ENCODE data around the gene PCSK9.

Gene PCSK9

DNA sequence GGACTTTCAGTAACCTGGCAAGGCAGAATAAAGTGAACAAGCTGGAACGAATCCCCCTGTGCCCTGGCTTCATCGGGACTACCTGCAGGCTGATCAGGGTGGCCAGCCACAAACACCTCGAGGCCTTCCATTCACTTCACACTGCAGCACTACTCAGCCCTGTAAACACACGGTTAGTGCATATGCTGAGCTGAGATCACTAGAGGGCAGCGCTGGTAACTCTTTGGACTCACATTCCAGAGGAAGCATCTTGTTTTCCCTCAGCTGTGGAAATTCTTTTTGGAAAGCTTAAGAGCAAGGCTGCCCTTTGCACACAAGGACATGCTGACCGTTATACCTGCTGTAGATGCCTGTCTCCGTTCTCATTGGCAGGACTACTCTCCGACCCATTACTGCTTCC lies 32.1 kb downstream of the PCSK9 start:
- Histone ChIP-seq H3K4me3 (replicated peaks; ENCODE audit: low read depth, low read length) (no peak overlapping the region), H3K36me3 (ENCODE audit: control insufficient read depth, insufficient read depth, low read length) (peaks cover 16% of the 10 kb centered on the region), H3K27me3 (replicated peaks; ENCODE audit: control insufficient read depth, insufficient read depth, low read length) (no peaks in the 10 kb centered on the region)
- TF ChIP-seq, protein P1, sequence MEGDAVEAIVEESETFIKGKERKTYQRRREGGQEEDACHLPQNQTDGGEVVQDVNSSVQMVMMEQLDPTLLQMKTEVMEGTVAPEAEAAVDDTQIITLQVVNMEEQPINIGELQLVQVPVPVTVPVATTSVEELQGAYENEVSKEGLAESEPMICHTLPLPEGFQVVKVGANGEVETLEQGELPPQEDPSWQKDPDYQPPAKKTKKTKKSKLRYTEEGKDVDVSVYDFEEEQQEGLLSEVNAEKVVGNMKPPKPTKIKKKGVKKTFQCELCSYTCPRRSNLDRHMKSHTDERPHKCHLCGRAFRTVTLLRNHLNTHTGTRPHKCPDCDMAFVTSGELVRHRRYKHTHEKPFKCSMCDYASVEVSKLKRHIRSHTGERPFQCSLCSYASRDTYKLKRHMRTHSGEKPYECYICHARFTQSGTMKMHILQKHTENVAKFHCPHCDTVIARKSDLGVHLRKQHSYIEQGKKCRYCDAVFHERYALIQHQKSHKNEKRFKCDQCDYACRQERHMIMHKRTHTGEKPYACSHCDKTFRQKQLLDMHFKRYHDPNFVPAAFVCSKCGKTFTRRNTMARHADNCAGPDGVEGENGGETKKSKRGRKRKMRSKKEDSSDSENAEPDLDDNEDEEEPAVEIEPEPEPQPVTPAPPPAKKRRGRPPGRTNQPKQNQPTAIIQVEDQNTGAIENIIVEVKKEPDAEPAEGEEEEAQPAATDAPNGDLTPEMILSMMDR (IDR thresholded peaks at IDR 0.05; ENCODE audit: insufficient read depth, low read length, poor library complexity, severe bottlenecking), result peak; percentile 50
- DNase-seq (ENCODE audit: extremely low read depth, insufficient read length), result no peak

DNA sequence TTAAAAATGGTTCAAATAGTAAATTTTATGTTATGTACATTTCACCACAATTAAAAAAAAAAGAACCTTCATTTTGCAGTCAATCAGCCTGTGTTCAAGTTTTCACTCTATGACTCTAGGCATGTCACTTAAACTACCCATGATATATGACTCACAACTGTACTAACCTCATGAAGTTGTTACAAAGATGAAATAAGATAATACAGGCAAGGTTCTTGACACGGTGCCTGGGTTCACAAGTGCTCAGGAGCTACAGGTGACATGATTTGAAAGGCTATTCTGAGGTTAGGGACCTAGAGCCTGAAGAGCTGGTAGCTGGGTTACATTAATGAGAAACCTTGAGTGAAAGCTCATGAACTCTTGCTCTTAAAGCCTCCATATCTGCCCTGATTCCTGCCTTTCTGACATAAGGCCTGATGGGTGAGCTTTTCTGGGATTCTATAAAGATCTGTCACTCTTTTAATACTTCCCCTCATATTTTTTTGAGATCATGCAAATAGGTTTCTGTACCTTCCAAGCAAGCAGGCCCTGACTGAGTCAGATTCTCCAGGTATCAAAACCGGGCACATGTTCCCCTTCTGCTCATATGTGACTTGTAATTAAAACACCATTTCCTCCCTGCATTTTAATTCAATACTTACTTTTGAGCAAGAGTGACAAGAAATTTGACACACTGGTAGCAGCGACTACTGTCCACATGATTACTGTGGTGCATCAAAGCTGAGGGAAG lies 34.0 kb downstream of the PCSK9 start:
- H3K36me3 ChIP-seq (ENCODE audit: control insufficient read depth, insufficient read depth, low read length), result peaks cover 14% of the 10 kb centered on the region
- DNase-seq (ENCODE audit: extremely low read depth, insufficient read length), result no peak
- H3K27me3 ChIP-seq (replicated peaks; ENCODE audit: control insufficient read depth, insufficient read depth, low read length), result no peaks in the 10 kb centered on the region
- no peak overlapping the region for H3K4me3 ChIP-seq (replicated peaks; ENCODE audit: low read depth, low read length)
- TF ChIP-seq, protein P1 (IDR thresholded peaks at IDR 0.05; ENCODE audit: insufficient read depth, low read length, poor library complexity, severe bottlenecking), result no peak

- TF ChIP-seq, protein P1 (IDR thresholded peaks at IDR 0.05; ENCODE audit: insufficient read depth, low read length, poor library complexity, severe bottlenecking), result no peak
- no peak for DNase-seq (ENCODE audit: extremely low read depth, insufficient read length)
- Histone ChIP-seq H3K4me3 (replicated peaks; ENCODE audit: low read depth, low read length) (no peak overlapping the region), H3K27me3 (replicated peaks; ENCODE audit: control insufficient read depth, insufficient read depth, low read length) (no peaks in the 10 kb centered on the region), H3K36me3 (ENCODE audit: control insufficient read depth, insufficient read depth, low read length) (peaks cover 11% of the 10 kb centered on the region)
Observed at GRCh38 chr1:55074455-55074854, 35.1 kb downstream of the PCSK9 start.

- Histone ChIP-seq H3K27me3 (replicated peaks; ENCODE audit: control insufficient read depth, insufficient read depth, low read length) (no peaks in the 10 kb centered on the region), H3K36me3 (ENCODE audit: control insufficient read depth, insufficient read depth, low read length) (peaks cover 14% of the 10 kb centered on the region), H3K4me3 (replicated peaks; ENCODE audit: low read depth, low read length) (no peak overlapping the region)
- DNase-seq (ENCODE audit: extremely low read depth, insufficient read length), result no peak
- TF ChIP-seq, protein P1 (IDR thresholded peaks at IDR 0.05; ENCODE audit: insufficient read depth, low read length, poor library complexity, severe bottlenecking), result no peak
Observed at GRCh38 chr1:55076356-55076755, 37.0 kb downstream of the PCSK9 start.

GRCh38 chr1:55078470-55078869 lies 39.1 kb downstream of the PCSK9 start:
- Histone ChIP-seq H3K27me3 (replicated peaks; ENCODE audit: control insufficient read depth, insufficient read depth, low read length) (no peaks in the 10 kb centered on the region), H3K36me3 (ENCODE audit: control insufficient read depth, insufficient read depth, low read length) (peaks cover 8% of the 10 kb centered on the region), H3K4me3 (replicated peaks; ENCODE audit: low read depth, low read length) (no peak overlapping the region)
- TF ChIP-seq, protein P1 (IDR thresholded peaks at IDR 0.05; ENCODE audit: insufficient read depth, low read length, poor library complexity, severe bottlenecking), result no peak
- DNase-seq (ENCODE audit: extremely low read depth, insufficient read length), result no peak

Data from GM06990 (cell line).